ENCODE data around the gene OR52B2.

DNA sequence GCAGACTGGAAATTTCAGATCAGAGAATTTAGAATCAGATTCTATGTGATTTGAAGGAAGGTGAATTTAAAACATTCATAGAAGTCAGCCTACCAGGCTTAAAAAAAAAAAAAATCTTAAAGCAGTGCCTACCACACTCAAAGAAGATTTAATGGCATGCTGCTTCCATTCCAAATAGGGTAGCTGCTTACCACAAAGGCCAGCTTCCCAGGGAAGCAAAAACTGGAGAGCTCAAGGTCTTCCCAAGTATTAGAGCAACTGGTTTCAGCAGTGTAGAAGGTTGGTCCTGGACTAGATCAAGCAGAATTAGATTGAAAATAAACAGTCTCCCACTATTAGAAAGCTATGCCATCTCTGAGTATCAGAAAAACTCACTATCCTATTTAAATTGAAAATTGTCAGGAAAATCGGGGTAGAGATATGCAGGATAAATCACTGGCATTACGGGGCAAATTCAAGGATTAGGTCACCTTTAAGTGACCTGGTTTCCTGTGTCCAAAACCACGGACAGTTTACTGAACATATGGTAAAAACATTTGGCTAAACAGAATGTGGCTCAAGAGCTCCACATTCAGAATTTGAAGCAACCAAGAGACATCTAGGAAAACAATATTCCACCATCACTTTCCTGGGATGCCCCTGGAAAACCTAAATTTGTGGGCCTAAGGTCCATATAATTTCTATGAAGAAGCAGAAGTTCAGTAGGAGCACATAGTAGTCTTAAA is 36.5 kb upstream of the OR52B2 start:
- TF ChIP-seq FOSL1 (tag; conservative IDR thresholded peaks at IDR 0.05), result no peak
- TF ChIP-seq, protein P1, sequence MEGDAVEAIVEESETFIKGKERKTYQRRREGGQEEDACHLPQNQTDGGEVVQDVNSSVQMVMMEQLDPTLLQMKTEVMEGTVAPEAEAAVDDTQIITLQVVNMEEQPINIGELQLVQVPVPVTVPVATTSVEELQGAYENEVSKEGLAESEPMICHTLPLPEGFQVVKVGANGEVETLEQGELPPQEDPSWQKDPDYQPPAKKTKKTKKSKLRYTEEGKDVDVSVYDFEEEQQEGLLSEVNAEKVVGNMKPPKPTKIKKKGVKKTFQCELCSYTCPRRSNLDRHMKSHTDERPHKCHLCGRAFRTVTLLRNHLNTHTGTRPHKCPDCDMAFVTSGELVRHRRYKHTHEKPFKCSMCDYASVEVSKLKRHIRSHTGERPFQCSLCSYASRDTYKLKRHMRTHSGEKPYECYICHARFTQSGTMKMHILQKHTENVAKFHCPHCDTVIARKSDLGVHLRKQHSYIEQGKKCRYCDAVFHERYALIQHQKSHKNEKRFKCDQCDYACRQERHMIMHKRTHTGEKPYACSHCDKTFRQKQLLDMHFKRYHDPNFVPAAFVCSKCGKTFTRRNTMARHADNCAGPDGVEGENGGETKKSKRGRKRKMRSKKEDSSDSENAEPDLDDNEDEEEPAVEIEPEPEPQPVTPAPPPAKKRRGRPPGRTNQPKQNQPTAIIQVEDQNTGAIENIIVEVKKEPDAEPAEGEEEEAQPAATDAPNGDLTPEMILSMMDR (IDR thresholded peaks at IDR 0.05 in 2 of 3, conservative IDR thresholded peaks at IDR 0.05 in 1 of 3; ENCODE audit: insufficient read depth in 2 of 3, low read depth in 1 of 3, low read length in 3 of 3), result no peak
- TF ChIP-seq, protein P2, sequence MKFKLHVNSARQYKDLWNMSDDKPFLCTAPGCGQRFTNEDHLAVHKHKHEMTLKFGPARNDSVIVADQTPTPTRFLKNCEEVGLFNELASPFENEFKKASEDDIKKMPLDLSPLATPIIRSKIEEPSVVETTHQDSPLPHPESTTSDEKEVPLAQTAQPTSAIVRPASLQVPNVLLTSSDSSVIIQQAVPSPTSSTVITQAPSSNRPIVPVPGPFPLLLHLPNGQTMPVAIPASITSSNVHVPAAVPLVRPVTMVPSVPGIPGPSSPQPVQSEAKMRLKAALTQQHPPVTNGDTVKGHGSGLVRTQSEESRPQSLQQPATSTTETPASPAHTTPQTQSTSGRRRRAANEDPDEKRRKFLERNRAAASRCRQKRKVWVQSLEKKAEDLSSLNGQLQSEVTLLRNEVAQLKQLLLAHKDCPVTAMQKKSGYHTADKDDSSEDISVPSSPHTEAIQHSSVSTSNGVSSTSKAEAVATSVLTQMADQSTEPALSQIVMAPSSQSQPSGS (CRISPR knock-in tag; IDR thresholded peaks at IDR 0.05), result no peak

Data from K562 (cell line).